T1000 (cell line): ENCODE measurements around the gene RBFOX1.

Experiments used
- DNase-seq: peaks from one replicate; lab custom pipeline; 2025; ENCODE audit warnings: mixed read lengths; lab: John Stamatoyannopoulos, UW

The RBFOX1 gene

DNA sequence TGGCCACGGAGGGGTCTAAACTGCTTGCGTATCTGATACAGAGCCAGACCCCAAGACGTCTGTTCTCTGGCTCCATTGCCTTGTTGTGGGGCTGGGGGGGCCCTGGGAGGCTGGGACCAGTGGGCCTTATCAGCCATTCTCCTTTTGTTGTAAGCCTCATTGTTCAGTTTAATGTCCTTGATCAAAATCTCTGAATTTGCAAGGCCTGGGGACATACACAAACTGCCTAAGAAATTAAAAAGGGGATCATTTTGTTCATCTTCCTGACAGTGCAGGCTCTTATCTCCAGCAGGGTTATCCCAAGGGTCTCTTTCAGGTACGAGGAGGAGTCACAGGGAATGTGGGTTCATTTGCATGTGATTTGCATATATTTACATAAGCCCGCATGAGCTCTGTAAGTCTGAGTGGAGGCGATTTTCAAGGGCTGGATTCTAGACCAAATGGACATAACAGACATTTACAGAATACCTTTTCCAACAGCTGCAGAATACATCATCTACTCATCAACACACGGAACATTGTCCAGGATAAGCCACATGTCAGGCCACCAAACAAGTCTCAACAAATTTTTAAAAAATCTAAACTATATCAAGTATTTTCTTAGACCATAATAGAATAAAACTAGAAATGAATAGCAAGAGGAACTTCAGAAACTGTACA is 269.8 kb downstream of the RBFOX1 start:
- DNase-seq: no peak

GRCh38 chr16:7605812-7606211 is 273.2 kb downstream of the RBFOX1 start:
- no peak for DNase-seq

GRCh38 chr16:7612671-7613070 is 280.0 kb downstream of the RBFOX1 start:
- DNase-seq: no peak

DNA sequence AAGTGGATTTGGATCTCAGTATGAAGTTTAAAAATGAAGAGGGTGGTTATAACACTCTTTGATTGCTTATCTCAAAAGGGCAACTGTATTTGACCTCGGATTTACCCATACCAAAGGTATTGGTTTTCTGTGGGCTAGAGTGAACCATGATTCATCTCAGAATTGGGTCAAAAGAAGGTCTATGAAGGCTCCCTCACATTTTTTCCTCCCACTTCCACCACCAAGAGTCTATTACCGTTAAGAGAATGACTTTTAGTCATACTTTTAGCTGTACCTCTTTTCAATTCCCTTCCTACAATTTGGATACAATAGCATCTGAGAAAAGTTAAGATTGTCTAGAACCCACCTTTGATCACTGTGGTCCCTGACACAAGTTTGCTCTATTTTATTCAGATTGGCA is 280.9 kb downstream of the RBFOX1 start:
- no peak for DNase-seq

DNA sequence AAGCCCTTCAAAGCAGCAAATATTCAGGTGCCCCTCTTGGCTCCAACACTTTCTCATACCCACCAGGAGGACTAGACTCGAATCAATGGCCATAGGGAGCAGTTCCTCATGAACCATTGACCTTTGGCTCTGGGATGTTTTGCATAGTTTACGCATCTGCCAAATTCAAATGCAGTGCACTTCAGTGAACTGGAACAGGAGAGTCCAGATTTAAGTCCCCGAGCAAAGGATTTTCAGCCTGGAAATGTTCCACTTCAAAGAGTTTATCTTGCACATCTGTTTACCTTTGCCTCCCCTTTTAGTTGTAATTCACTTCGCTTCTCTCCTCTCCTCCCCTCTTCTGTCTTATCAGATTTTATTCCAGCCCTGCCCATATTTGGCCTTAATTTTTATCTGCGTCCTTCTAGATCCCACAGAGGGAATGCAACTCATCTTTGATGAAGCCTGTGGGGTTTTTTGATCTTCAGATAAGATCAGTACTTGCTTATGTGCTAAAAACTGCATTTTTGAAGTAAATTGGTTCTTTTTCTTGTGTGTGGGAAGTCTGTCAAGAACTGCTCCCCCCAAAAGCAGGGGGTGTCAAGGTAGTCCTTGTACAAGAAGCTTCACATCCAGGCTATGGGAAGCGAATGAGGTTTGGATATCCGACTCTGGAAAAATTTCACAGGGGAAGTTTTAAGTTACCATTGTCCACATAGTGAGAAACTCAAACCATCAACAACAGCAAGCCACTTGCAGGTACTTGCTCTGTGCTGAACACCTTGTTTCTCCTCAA is 281.6 kb downstream of the RBFOX1 start:
- no peak for DNase-seq

DNA sequence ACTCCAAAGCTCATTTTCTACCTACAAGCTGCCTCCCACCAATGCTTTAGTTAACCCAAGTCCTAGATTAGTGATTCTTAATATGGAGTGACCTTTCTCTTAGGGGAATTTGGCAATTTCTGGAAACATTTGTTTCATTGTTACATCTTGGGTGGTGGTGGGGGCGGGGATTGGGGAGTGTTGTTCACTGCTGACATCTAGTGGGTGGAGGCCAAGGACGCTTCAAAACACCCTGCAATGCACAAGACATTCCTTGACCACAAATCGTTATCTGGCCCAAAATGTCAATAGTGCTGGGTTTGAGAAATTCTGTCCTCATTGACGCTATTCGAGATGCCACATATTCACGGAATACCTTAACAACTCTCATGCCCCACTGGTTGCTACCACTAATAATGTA is 282.9 kb downstream of the RBFOX1 start:
- DNase-seq: no peak

DNA sequence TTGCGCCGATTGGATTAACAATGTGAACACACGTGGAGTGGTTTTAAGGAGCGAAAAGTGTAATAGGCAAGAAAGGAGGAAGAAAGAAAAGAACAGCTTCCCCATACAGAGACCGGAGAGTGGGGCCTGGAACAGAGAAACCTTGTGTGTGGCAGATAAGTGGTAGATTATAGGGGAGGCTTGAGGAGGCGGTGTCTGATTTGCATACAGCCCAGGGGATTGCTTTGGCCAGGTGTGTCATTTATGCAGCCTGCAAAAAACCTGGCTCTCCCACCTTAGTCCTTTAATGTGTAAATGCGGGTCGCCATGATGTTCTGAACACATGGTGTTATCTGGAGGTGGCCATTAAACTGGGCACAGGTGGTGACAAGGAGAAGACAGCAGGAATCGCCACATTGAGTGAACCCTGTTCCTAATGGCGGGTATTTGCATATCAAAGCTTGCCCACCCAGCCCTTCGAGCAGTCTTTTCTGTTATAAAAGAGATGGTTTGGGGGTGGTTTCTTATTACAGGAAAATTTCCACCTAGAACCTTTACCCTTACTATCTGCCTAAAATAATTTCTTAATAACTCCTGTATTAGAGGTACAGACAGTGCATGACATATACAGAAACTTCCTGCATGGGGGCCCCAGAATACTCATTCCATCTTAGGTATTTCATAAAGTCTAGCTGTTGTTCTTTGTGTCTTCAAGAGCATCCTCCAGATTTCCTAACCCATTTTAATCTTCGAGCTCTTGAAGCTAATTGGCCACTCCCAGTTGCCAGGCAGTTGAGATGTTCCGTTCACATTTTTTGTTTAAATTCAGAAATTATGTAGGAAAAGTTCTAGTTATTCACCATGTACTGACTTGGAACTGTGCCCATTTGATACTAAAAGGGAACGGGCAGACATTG is 292.5 kb downstream of the RBFOX1 start:
- DNase-seq: no peak

DNA sequence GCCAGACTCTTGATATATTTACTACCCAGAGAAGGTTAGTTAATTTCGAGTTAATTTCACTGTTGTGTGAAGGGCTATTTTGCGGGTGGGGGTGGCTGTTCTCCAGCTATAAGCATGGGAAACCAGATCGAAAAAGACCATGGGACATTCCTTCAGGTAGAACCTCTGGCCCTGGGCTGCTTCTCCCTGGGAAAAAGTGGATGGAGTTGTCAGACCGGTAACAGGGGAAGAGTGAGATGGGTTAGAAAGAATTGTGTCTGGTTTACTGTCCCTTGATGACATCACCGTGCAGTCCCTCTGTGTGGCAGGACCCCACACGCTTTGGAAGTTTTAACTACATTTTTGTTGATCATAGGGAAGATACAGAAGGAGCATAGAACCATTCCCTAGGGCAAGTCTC is 296.3 kb downstream of the RBFOX1 start:
- no peak for DNase-seq

DNA sequence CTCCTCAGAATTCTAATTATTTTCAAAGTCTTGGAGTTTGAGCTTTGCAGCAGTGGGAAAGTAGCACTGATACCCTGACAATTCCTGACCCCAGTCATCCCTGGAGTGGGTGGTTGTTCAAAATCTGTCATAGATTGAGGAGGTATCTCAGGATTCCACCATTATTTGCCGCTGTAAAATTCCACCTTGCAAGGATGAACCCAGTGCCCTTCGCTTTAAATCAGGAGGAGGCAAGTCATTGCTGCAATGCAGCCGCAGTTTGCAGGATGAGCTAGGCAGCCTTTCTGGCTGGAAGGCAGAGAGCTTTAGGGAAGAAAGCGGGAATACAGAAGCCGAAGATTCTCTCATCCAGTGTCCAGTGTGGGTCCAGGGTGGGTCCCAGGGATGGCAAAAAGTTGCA is 296.9 kb downstream of the RBFOX1 start:
- DNase-seq: no peak

DNA sequence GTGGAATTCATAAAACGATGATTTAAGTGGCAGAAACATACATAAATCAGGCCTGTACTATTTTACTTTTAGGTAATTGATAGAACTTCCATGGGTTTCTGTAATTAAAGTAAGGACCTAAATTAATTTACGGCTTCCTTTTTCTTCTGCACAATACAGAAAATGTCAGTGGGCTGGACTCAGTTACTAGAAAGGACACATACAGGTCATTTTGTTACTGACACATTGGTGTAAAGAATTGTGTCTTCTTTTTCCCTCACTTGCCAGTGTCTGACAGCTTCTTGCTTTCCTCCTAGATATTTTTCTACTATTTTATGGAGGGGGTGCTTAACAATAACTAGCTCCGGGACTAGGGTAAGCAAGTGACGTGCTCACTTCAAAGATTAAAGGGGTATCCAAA is 304.8 kb downstream of the RBFOX1 start:
- no peak for DNase-seq

GRCh38 chr16:7638306-7638705 is 305.7 kb downstream of the RBFOX1 start:
- no peak for DNase-seq

DNA sequence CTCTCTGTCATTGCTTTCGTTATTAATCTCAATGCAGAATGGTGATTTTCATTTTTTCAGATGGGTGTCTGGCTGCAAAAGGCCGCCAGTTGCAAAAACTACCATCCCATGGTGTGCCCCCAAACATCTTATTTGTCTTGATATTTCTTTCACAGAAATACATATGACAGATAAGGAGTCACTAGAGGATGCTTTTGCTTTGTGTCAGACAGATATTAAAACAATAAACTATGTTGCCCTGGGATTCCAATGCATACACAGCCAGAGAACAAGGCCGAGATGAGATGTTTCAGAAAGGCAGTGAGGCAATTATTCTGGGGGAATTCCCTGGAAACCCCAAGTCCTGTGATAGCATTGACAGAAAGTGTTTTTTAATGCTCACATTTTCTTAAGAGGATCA is 307.7 kb downstream of the RBFOX1 start:
- no peak for DNase-seq

GRCh38 chr16:7644176-7644575 is 311.5 kb downstream of the RBFOX1 start:
- DNase-seq: no peak

- DNase-seq: no peak
Measured at GRCh38 chr16:7644811-7645210, 312.2 kb downstream of the RBFOX1 start.

- no peak for DNase-seq
Measured at GRCh38 chr16:7646821-7647500, 314.3 kb downstream of the RBFOX1 start.

GRCh38 chr16:7650431-7650830 is 317.8 kb downstream of the RBFOX1 start:
- DNase-seq: no peak

- DNase-seq: no peak
Measured at GRCh38 chr16:7651803-7652570, 319.3 kb downstream of the RBFOX1 start.

- no peak for DNase-seq
Measured at GRCh38 chr16:7653746-7654461, 321.3 kb downstream of the RBFOX1 start.

GRCh38 chr16:7675628-7676027 is 343.0 kb downstream of the RBFOX1 start:
- DNase-seq: no peak

GRCh38 chr16:7680296-7680695 is 347.7 kb downstream of the RBFOX1 start:
- no peak for DNase-seq

- no peak for DNase-seq
Measured at GRCh38 chr16:7688811-7689210, 356.2 kb downstream of the RBFOX1 start.
